Fibroblast of mammary gland (primary cell): ENCODE measurements around the gene GRIN2D.
"Not testable (repeated sequence)": the region's sequence is repeated elsewhere in the genome, so short reads cannot be mapped to it uniquely, and the experiment has no call there.

Source experiments
- DNase-seq: peaks from one replicate; pipeline ENCODE4 v3.0.0-alpha.2; 2010; ENCODE audit warnings: low read depth
- H3K4me3 ChIP-seq: 2 replicates; pipeline ENCODE4 v1.5.1; 2011; ENCODE audit warnings: low read depth, mild to moderate bottlenecking, low read length, moderate library complexity; ENCODE audit not compliant: control insufficient read depth
- CTCF ChIP-seq: conservative IDR thresholded peaks from 2 replicates; pipeline ENCODE4 v1.5.1; 2011; ENCODE audit warnings: low read depth, low read length, inconsistent platforms; ENCODE audit not compliant: control insufficient read depth, insufficient read depth

The GRIN2D gene

DNA sequence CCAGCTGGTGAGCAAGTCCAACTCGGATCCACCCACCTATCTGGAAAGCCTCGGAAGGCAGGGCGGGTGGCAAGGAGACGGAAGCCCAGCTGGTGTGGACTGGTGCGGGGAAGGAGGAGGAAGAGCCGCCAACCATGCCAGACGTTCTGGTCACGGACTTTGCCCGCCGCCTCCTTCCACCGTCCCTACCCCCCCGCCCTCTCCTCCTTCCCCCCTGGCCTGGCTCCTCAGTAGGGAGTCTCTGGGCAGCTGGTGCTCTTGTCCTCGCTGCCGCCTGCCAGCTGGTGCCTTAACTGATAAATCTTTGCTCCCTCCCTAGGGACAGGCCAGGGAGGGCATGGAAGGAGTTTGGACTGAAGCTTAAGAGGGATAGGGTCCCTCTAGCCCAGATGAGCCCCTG is 24.5 kb upstream of the GRIN2D start:
- TF ChIP-seq CTCF, result no peak
- no peak overlapping the region for H3K4me3 ChIP-seq
- DNase-seq, result no peak

DNA sequence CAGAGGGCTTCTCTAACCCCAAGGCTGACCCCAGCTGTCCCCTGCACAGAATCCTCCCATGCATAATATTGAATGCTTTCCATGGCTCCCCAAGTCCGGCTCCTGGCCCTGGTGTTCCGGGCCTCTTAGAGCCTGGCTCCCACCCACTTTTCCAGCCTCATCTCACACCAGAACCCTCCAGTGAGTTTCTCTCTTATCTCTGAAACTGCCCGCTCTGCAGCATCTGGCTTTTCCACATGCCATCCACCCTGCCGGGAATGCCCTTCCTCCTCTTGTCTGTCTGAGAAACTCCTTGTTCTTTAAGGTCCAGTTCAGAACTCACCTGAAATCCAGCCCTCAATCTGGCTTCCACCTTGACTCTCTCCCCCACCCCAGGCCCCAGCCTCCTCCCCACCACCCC is 22.5 kb upstream of the GRIN2D start:
- TF ChIP-seq CTCF, result no peak
- DNase-seq, result no peak
- no peak overlapping the region for H3K4me3 ChIP-seq

- TF ChIP-seq CTCF, result no peak
- H3K4me3 ChIP-seq, result no peak overlapping the region
- DNase-seq, result no peak
Observed at GRCh38 chr19:48371367-48371766, 22.1 kb upstream of the GRIN2D start.

- not testable (repeated sequence) for H3K4me3 ChIP-seq, DNase-seq
Observed at GRCh38 chr19:48371771-48372170, 21.7 kb upstream of the GRIN2D start.

DNA sequence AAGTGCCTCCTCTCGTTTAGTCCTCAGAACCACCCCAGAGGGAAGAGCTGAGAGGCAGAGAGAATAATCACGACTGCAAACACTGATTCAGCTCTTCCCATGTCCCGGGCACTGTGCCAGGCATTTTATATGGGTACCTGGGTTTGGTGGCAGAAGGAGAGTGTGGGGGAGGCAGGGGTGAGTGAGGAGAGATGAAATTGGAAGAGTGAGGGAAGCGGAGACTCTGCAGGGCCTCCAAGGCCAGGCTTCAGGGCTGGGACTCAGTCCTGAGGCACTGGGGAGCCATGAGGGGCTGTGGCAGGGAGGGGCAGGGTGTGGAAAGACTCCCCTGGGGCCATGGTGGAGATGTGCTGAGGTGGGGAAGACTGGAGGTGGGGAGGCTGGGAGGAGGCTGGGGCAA is 20.6 kb upstream of the GRIN2D start:
- no peak for TF ChIP-seq CTCF
- H3K4me3 ChIP-seq, result no peak overlapping the region
- DNase-seq, result no peak

GRCh38 chr19:48373567-48373966 is 19.9 kb upstream of the GRIN2D start:
- DNase-seq, result no peak
- H3K4me3 ChIP-seq, result no peak overlapping the region
- TF ChIP-seq CTCF, result no peak

GRCh38 chr19:48378194-48378570 is 15.3 kb upstream of the GRIN2D start:
- DNase-seq, result no peak
- no peak for TF ChIP-seq CTCF
- H3K4me3 ChIP-seq, result no peak overlapping the region
